WTC11 (cell line): ENCODE results near the gene PAQR8.

Experiments used
- CBFB ChIP-seq: sonication (generic); formaldehyde crosslinking; IDR thresholded peaks from 2 replicates; pipeline ENCODE4 v1.8.1; 2022; ENCODE audit warnings: mild to moderate bottlenecking, low read depth, missing genetic modification reagents
- CREB1 ChIP-seq: sonication (generic); formaldehyde crosslinking; IDR thresholded peaks from 2 replicates; pipeline ENCODE4 v1.8.0; 2023; ENCODE audit warnings: mild to moderate bottlenecking, missing genetic modification reagents
- CTCF ChIP-seq: fragments of 200-600 bp; IDR thresholded peaks from 2 replicates; pipeline ENCODE4 v1.8.0; 2022; ENCODE audit warnings: antibody characterized with exemption
- ETV6 ChIP-seq: sonication (generic); formaldehyde crosslinking; IDR thresholded peaks from 2 replicates; pipeline ENCODE4 v1.8.1; 2022; ENCODE audit warnings: mild to moderate bottlenecking, missing genetic modification reagents
- FOXK1 ChIP-seq: sonication (generic); formaldehyde crosslinking; IDR thresholded peaks from 2 replicates; pipeline ENCODE4 v1.8.0; 2022; ENCODE audit warnings: mild to moderate bottlenecking, moderate library complexity, missing genetic modification reagents
- MYBL2 ChIP-seq: sonication (generic); formaldehyde crosslinking; IDR thresholded peaks from 2 replicates; pipeline ENCODE4 v1.8.1; 2023; ENCODE audit warnings: mild to moderate bottlenecking, moderate library complexity, missing genetic modification reagents
- SP1 ChIP-seq: sonication (generic); formaldehyde crosslinking; conservative IDR thresholded peaks from 2 replicates; pipeline ENCODE4 v1.8.1; 2022; ENCODE audit warnings: missing genetic modification reagents
- USF1 ChIP-seq: sonication (generic); formaldehyde crosslinking; IDR thresholded peaks from 2 replicates; pipeline ENCODE4 v1.8.0; 2022; ENCODE audit warnings: mild to moderate bottlenecking, missing genetic modification reagents
- TF ChIP-seq, protein P1 (sequence below): sonication (generic); formaldehyde crosslinking; IDR thresholded peaks from 2 replicates; pipeline ENCODE4 v1.8.0; 2022; ENCODE audit warnings: missing genetic modification reagents

DNA sequence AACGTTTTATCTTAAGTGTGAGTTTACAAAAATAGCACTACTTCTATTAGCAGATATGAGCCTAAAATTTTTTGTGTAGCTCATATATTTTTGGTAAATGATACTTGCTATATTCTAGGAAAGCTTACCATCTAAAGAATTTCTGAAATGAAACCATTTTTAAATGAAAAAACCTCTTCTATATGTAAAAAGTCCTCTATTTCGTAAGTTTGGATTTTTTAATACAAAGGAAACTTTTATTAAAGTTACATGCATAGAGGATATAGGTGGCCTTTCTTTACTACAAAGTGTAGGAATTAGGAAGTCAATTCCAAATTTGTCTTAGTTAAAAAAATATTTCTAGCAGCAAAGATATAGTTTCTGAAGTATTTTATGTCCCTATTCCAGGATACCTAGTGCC lies 77.0 kb downstream of the PAQR8 start:
- TF ChIP-seq FOXK1 (CRISPR knock-in tag) (no peak), MYBL2 (CRISPR knock-in tag) (no peak), USF1 (CRISPR knock-in tag) (no peak), CTCF (no peak), ETV6 (CRISPR knock-in tag) (no peak), CREB1 (CRISPR knock-in tag) (no peak), CBFB (CRISPR knock-in tag) (no peak), SP1 (CRISPR knock-in tag) (no peak)
- TF ChIP-seq, protein P1, sequence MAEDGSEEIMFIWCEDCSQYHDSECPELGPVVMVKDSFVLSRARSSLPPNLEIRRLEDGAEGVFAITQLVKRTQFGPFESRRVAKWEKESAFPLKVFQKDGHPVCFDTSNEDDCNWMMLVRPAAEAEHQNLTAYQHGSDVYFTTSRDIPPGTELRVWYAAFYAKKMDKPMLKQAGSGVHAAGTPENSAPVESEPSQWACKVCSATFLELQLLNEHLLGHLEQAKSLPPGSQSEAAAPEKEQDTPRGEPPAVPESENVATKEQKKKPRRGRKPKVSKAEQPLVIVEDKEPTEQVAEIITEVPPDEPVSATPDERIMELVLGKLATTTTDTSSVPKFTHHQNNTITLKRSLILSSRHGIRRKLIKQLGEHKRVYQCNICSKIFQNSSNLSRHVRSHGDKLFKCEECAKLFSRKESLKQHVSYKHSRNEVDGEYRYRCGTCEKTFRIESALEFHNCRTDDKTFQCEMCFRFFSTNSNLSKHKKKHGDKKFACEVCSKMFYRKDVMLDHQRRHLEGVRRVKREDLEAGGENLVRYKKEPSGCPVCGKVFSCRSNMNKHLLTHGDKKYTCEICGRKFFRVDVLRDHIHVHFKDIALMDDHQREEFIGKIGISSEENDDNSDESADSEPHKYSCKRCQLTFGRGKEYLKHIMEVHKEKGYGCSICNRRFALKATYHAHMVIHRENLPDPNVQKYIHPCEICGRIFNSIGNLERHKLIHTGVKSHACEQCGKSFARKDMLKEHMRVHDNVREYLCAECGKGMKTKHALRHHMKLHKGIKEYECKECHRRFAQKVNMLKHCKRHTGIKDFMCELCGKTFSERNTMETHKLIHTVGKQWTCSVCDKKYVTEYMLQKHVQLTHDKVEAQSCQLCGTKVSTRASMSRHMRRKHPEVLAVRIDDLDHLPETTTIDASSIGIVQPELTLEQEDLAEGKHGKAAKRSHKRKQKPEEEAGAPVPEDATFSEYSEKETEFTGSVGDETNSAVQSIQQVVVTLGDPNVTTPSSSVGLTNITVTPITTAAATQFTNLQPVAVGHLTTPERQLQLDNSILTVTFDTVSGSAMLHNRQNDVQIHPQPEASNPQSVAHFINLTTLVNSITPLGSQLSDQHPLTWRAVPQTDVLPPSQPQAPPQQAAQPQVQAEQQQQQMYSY (CRISPR knock-in tag) = no peak
